ENCODE results near the gene TRAPPC2. TPM values are rescaled to one million over a fixed set of nuclear protein-coding genes. Genes with fewer than 3 reads are reported as not detected.

The TRAPPC2 gene
- total and polyA plus RNA-seq, 2 of the 4 experiments (the other 2 are of a cell fraction), result 11.3 to 13.8 TPM

- ChIA-PET CTCF (no interaction called here), POLR2A (ENCODE audit: unreplicated experiment) (no interaction called here)
- H2BK15ac ChIP-seq (ENCODE audit: low read depth, low read length), result no peak overlapping the region
- peaks cover 21% of the 10 kb centered on the region for H3K36me3 ChIP-seq (ENCODE audit: control insufficient read depth, insufficient read depth, low read length)
- H2AK5ac ChIP-seq (ENCODE audit: low read depth, low read length), result peak overlapping the region; percentile 75; the same call in 1 of the 2 replicates
- H2BK120ac ChIP-seq (ENCODE audit: low read depth, low read length), result no peak overlapping the region
- H2AFZ ChIP-seq (replicated peaks; ENCODE audit: low read length, poor library complexity), result no peak overlapping the region
- H3K18ac ChIP-seq (ENCODE audit: low read depth, low read length), result peak overlapping the region; percentile 46; the same call in 1 of the 2 replicates
- H4K20me1 ChIP-seq (ENCODE audit: insufficient read depth, low read length), result peaks cover 23% of the 10 kb centered on the region
- no peak overlapping the region for H2AK9ac ChIP-seq (replicated peaks; ENCODE audit: low read depth, low read length, poor library complexity)
- H3K4me1 ChIP-seq (ENCODE audit: control insufficient read depth, insufficient read depth, low read length), result peaks cover 18% of the 10 kb centered on the region
- no peak overlapping the region for H4K8ac ChIP-seq (ENCODE audit: low read depth in 2 of 2, low read length in 2 of 2)
- no peak overlapping the region for H3K23ac ChIP-seq (ENCODE audit: low read depth, low read length)
- in situ Hi-C loops (cut with MboI; ENCODE audit: low sequenced_read_pairs) (no loop called here), intact Hi-C loops (cut with micrococcal nuclease) (no loop called here), dilution Hi-C loops (cut with HindIII; ENCODE audit: low sequenced_read_pairs, unreplicated experiment) (no loop called here)
- no peak overlapping the region for H3K4me2 ChIP-seq (ENCODE audit: low read depth, low read length)
- peaks cover 16% of the 10 kb centered on the region for H3K9me1 ChIP-seq (ENCODE audit: insufficient read depth, low read length)
- peak overlapping the region; percentile 35; the same call in 1 of the 2 replicates for H3K27ac ChIP-seq (ENCODE audit: insufficient read depth, low read length)
- peak overlapping the region; percentile 46; the same call in 1 of the 2 replicates for H3K14ac ChIP-seq (replicated peaks; ENCODE audit: low read depth, low read length)
- H3K4me3 ChIP-seq (ENCODE audit: insufficient read depth, low read depth, low read length), result no peak overlapping the region
- H3K56ac ChIP-seq (ENCODE audit: extremely low read depth, insufficient read depth, low read length), result no peak overlapping the region
- no peaks in the 10 kb centered on the region for H3K27me3 ChIP-seq (ENCODE audit: control insufficient read depth, insufficient read depth, low read length)
- no peak overlapping the region for H4K91ac ChIP-seq (ENCODE audit: insufficient read depth, low read depth, low read length)
- no peak overlapping the region for H3K4ac ChIP-seq (ENCODE audit: low read depth, low read length)
- DNase-seq (peak; percentile 36), ATAC-seq (ENCODE audit: low read depth) (no peak)
- H3K9ac ChIP-seq (ENCODE audit: low read depth, low read length), result no peak overlapping the region
- H3K79me1 ChIP-seq (ENCODE audit: low read depth in 1 of 2, low read length in 2 of 2), result peaks cover 30 to 51% of the 10 kb centered on the region in 2 experiments
- H2BK5ac ChIP-seq (ENCODE audit: low read depth, low read length, poor library complexity, severe bottlenecking), result peak overlapping the region; percentile 76
- WGBS, 2 experiments (ENCODE audit: extremely low coverage in 2 of 2, insufficient read length in 1 of 2), result no CpG with 5 or more reads among the region's 3 CpGs
- H2BK20ac ChIP-seq (ENCODE audit: low read depth, low read length), result no peak overlapping the region
- H3K9me3 ChIP-seq (ENCODE audit: control insufficient read depth, insufficient read depth, low read length), result no peaks in the 10 kb centered on the region
- 0 out of 2 replicates have a peak overlapping the region, but pooled peaks have one; percentile 16 for H4K5ac ChIP-seq (ENCODE audit: low read depth, low read length)
- no TSS peak for BruUV-seq (replicated peaks)
- TF ChIP-seq CHD1 (IDR thresholded peaks at IDR 0.05; ENCODE audit: low read depth, low read length) (no peak), RFX5 (IDR thresholded peaks at IDR 0.05; ENCODE audit: low read depth, low read length) (no peak), RAD21 (IDR thresholded peaks at IDR 0.05; ENCODE audit: low read length) (no peak), NFE2L2 (IDR thresholded peaks at IDR 0.05; ENCODE audit: low read depth, low read length) (no peak), BHLHE40 (IDR thresholded peaks at IDR 0.05; ENCODE audit: low read depth, low read length) (no peak), SMC3 (IDR thresholded peaks at IDR 0.05; ENCODE audit: low read depth, low read length) (no peak), MAZ (IDR thresholded peaks at IDR 0.05; ENCODE audit: borderline replicate concordance, low read depth, low read length) (no peak), RCOR1 (IDR thresholded peaks at IDR 0.05; ENCODE audit: insufficient replicate concordance, low read length) (no peak), MXI1 (IDR thresholded peaks at IDR 0.05; ENCODE audit: borderline replicate concordance, low read depth, low read length) (no peak), MAFK (IDR thresholded peaks at IDR 0.05; ENCODE audit: low read depth, low read length) (no peak), CTCF (conservative IDR thresholded peaks at IDR 0.05; ENCODE audit: low read depth, low read length) (no peak), CEBPB (IDR thresholded peaks at IDR 0.05; ENCODE audit: low read depth, low read length) (no peak), FOS (IDR thresholded peaks at IDR 0.05; ENCODE audit: low read depth, low read length) (no peak), ELK1 (IDR thresholded peaks at IDR 0.05; ENCODE audit: borderline replicate concordance, low read depth, low read length) (no peak), USF2 (IDR thresholded peaks at IDR 0.05; ENCODE audit: low read depth, low read length) (no peak), POLR2A (IDR thresholded peaks at IDR 0.05; ENCODE audit: low read depth, low read length) (no peak)
Observed at GRCh38 chrX:13719192-13719856, 15.1 kb downstream of the TRAPPC2 start.
